HG03175 (cell line): Measurements from ENCODE around the gene HMGCLL1.

ENCODE experiments used
- ATAC-seq: cut with Tn5 transposase; IDR thresholded peaks from one replicate; pipeline ENCODE4 v1.9.1; 2021; ENCODE audit warnings: mild to moderate bottlenecking, moderate library complexity; ENCODE audit not compliant: unreplicated experiment

Gene HMGCLL1

GRCh38 chr6:55536391-55536956 is 42.5 kb downstream of the HMGCLL1 start:
- ATAC-seq = no peak

GRCh38 chr6:55531496-55531895 is 47.5 kb downstream of the HMGCLL1 start:
- ATAC-seq = no peak

- no peak for ATAC-seq
Measured at GRCh38 chr6:55530931-55531330, 48.1 kb downstream of the HMGCLL1 start.

- peak; percentile 53 for ATAC-seq
Measured at GRCh38 chr6:55528624-55529023, 50.4 kb downstream of the HMGCLL1 start.

GRCh38 chr6:55524441-55524840 is 54.6 kb downstream of the HMGCLL1 start:
- ATAC-seq = no peak

GRCh38 chr6:55518529-55519060 is 60.4 kb downstream of the HMGCLL1 start:
- ATAC-seq = no peak

- ATAC-seq = no peak
Measured at GRCh38 chr6:55516736-55517135, 62.3 kb downstream of the HMGCLL1 start.

- no peak for ATAC-seq
Measured at GRCh38 chr6:55512904-55513303, 66.1 kb downstream of the HMGCLL1 start.

- ATAC-seq = no peak
Measured at GRCh38 chr6:55511122-55511800, 67.7 kb downstream of the HMGCLL1 start.

- no peak for ATAC-seq
Measured at GRCh38 chr6:55499591-55499990, 79.4 kb downstream of the HMGCLL1 start.

- no peak for ATAC-seq
Measured at GRCh38 chr6:55497694-55498093, 81.3 kb downstream of the HMGCLL1 start.

GRCh38 chr6:55496201-55496600 is 82.8 kb downstream of the HMGCLL1 start:
- ATAC-seq = no peak

GRCh38 chr6:55495277-55495676 is 83.7 kb downstream of the HMGCLL1 start:
- no peak for ATAC-seq

GRCh38 chr6:55494411-55494810 is 84.6 kb downstream of the HMGCLL1 start:
- no peak for ATAC-seq

GRCh38 chr6:55492259-55492658 is 86.7 kb downstream of the HMGCLL1 start:
- ATAC-seq = no peak

GRCh38 chr6:55490871-55491270 is 88.1 kb downstream of the HMGCLL1 start:
- ATAC-seq = no peak

GRCh38 chr6:55474382-55474781 is 104.6 kb downstream of the HMGCLL1 start:
- no peak for ATAC-seq

- no peak for ATAC-seq
Measured at GRCh38 chr6:55473722-55474121, 105.3 kb downstream of the HMGCLL1 start.

- ATAC-seq = no peak
Measured at GRCh38 chr6:55469951-55470366, 109.0 kb downstream of the HMGCLL1 start.

- ATAC-seq = no peak
Measured at GRCh38 chr6:55456016-55456415, 123.0 kb downstream of the HMGCLL1 start.

GRCh38 chr6:55450005-55450404 is 129.0 kb downstream of the HMGCLL1 start:
- no peak for ATAC-seq

- ATAC-seq = no peak
Measured at GRCh38 chr6:55449225-55449624, 129.8 kb downstream of the HMGCLL1 start.

GRCh38 chr6:55448451-55448850 is 130.5 kb downstream of the HMGCLL1 start:
- ATAC-seq = no peak
